K562 (cell line): ENCODE measurements around the gene TCP11. TPM values are rescaled to one million over a fixed set of nuclear protein-coding genes. Genes with fewer than 3 reads are reported as not detected.

Experiments used
- KAT8 ChIP-seq: fragments of 450-650 bp; IDR thresholded peaks from 2 replicates; pipeline ENCODE4 v1.6.1; 2016; ENCODE audit warnings: low read depth, mild to moderate bottlenecking
- USF1 ChIP-seq: sonication (generic); formaldehyde crosslinking; IDR thresholded peaks from 2 replicates; pipeline ENCODE4 v1.9.0; 2022; ENCODE audit warnings: mild to moderate bottlenecking, missing genetic modification reagents
- ZNF445 ChIP-seq: fragments of 250-450 bp; sonication (Bioruptor Pico); IDR thresholded peaks from 2 replicates; pipeline ENCODE4 v1.4.0; 2020; ENCODE audit warnings: low read depth, mild to moderate bottlenecking, moderate library complexity
- ZNF592 ChIP-seq: fragments of 450-650 bp; IDR thresholded peaks from 2 replicates; pipeline ENCODE4 v1.6.1; 2017; ENCODE audit warnings: antibody characterized with exemption, mild to moderate bottlenecking
- polyA plus RNA-seq, 8 experiments: library from polyadenylated mRNA; depleted of rRNA in 4 of 8; stranded (reverse) in 5 of 8; unstranded in 3 of 8; fragments of >200 nt; fragmentation: Nextera tagmentation in 2 of 8; fragmentation: Illumina TruSeq in 1 of 8; extraction: Ambion mirVana in 2 of 8; extraction: Trizol in 1 of 8; gene quantifications; 2 replicates each; pipeline versions ENCODE4 v1.2.1 to v1.2.3, GENCODE V29; 2011 to 2014; ENCODE audit warnings: inconsistent platforms in 1 of 8, missing spikeins in 1 of 8
- total RNA-seq, 7 experiments: library from RNA; depleted of rRNA in 6 of 7; stranded (reverse); fragments of >200 nt in 6 of 7; fragmentation: Illumina TruSeq in 2 of 7; extraction: Trizol in 2 of 7; gene quantifications; 2 replicates each; pipeline versions ENCODE4 v1.2.1 to v1.2.3, GENCODE V29; 2011 to 2021; ENCODE audit warnings: low replicate concordance in 1 of 7

The TCP11 gene
- total and polyA plus RNA-seq, 9 of the 15 experiments (the other 6 are each of a cell fraction or from before 2014, with no cell fraction given): not detected

- TF ChIP-seq ZNF445 (CRISPR knock-in tag): no peak
- TF ChIP-seq USF1: no peak
- no peak for TF ChIP-seq KAT8
- TF ChIP-seq ZNF592: no peak
- TF ChIP-seq, all 486 proteins: peak for 0
Observed at GRCh38 chr6:35085359-35086281, 55.5 kb downstream of the TCP11 start (continued).
